ENCODE data around the gene ANGPTL2.

- TF ChIP-seq CTCF (IDR thresholded peaks at IDR 0.05) (no peak), EP300 (IDR thresholded peaks at IDR 0.05) (no peak), POLR2AphosphoS5 (IDR thresholded peaks at IDR 0.05) (no peak), POLR2A (IDR thresholded peaks at IDR 0.05; ENCODE audit: low read depth) (no peak)
These were observed 30.9 kb downstream of the ANGPTL2 start for GRCh38 chr9:127091526-127091925.

Data from esophagus muscularis mucosa (tissue), 4 donors.